PFSK-1 (cell line): ENCODE data around the gene C2orf80.

Experiments used
- FOXP2 ChIP-seq: optimal IDR thresholded peaks from 2 replicates; pipeline ENCODE3; 2011; ENCODE audit warnings: borderline replicate concordance, control low read depth, inconsistent platforms; ENCODE audit not compliant: insufficient read depth; ENCODE audit errors: extremely low read length, extremely low read depth
- POLR2AphosphoS5 ChIP-seq: IDR thresholded peaks from 2 replicates; pipeline ENCODE4 v1.6.1; 2012; ENCODE audit warnings: low read depth, mild to moderate bottlenecking, control low read depth, low read length, moderate library complexity
- SIN3A ChIP-seq: IDR thresholded peaks from 2 replicates; pipeline ENCODE4 v1.6.1; 2012; ENCODE audit warnings: mild to moderate bottlenecking, low read length, moderate library complexity, borderline replicate concordance; ENCODE audit not compliant: insufficient read depth
- TAF1 ChIP-seq: IDR thresholded peaks from 2 replicates; pipeline ENCODE4 v1.6.1; 2012; ENCODE audit warnings: low read length, control low read depth, borderline replicate concordance; ENCODE audit not compliant: insufficient read depth
- TF ChIP-seq, protein P1 (sequence below), 2 experiments: IDR thresholded peaks; 2 replicates each; pipeline versions ENCODE4 v1.6.1 to v1.8.0; 2011 to 2012; ENCODE audit warnings: low read depth in 2 of 2, low read length in 2 of 2, control low read depth in 1 of 2, inconsistent platforms in 1 of 2, mild to moderate bottlenecking in 1 of 2, moderate library complexity in 1 of 2; ENCODE audit not compliant: insufficient read depth in 1 of 2

DNA sequence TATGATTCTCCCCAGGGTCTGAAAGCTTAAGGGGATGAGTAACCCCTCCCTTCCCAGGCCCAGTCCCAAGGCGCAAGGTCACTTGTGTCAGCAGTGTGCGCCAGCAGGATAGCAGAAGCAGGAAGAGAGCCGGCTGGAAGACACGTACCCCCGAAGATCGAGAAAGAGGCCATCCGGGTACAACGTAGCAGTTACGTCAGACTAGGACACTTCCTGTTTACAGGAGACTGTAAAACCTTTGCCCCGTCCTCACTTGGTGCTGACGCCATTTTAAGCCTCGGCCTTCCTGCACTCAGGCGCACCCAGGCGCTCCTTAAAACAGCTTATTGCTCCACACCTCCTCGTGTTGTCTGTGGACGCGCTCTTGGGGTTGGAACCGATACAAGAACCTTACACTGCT, 50.4 kb downstream of the C2orf80 start:
- TF ChIP-seq FOXP2 (no peak), POLR2AphosphoS5 (no peak), TAF1 (no peak), SIN3A (no peak)
- TF ChIP-seq, protein P1, sequence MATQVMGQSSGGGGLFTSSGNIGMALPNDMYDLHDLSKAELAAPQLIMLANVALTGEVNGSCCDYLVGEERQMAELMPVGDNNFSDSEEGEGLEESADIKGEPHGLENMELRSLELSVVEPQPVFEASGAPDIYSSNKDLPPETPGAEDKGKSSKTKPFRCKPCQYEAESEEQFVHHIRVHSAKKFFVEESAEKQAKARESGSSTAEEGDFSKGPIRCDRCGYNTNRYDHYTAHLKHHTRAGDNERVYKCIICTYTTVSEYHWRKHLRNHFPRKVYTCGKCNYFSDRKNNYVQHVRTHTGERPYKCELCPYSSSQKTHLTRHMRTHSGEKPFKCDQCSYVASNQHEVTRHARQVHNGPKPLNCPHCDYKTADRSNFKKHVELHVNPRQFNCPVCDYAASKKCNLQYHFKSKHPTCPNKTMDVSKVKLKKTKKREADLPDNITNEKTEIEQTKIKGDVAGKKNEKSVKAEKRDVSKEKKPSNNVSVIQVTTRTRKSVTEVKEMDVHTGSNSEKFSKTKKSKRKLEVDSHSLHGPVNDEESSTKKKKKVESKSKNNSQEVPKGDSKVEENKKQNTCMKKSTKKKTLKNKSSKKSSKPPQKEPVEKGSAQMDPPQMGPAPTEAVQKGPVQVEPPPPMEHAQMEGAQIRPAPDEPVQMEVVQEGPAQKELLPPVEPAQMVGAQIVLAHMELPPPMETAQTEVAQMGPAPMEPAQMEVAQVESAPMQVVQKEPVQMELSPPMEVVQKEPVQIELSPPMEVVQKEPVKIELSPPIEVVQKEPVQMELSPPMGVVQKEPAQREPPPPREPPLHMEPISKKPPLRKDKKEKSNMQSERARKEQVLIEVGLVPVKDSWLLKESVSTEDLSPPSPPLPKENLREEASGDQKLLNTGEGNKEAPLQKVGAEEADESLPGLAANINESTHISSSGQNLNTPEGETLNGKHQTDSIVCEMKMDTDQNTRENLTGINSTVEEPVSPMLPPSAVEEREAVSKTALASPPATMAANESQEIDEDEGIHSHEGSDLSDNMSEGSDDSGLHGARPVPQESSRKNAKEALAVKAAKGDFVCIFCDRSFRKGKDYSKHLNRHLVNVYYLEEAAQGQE (IDR thresholded peaks at IDR 0.05; ENCODE audit: insufficient read depth in 1 of 2, low read depth in 2 of 2, low read length in 2 of 2): no peak
